GM10248 (cell line): ENCODE results near the gene MON2.

Experiments used
- CTCF ChIA-PET: fragments of 300-600 bp; sonication (Branson Sonifier 250); formaldehyde crosslinking; extraction: SDS; loops from one replicate; lab custom pipeline; 2021; ENCODE audit warnings: antibody characterized with exemption; lab: Yijun Ruan, JAX
- POLR2A ChIA-PET: fragments of 350-650 bp; sonication (Branson Sonifier 250); formaldehyde crosslinking; extraction: SDS; loops from one replicate; lab custom pipeline; 2020; ENCODE audit warnings: antibody characterized with exemption; lab: Yijun Ruan, JAX
- DNase-seq: peaks from one replicate; pipeline ENCODE4 v3.0.0; 2012; ENCODE audit errors: extremely low spot score
- CTCF ChIP-seq: IDR thresholded peaks from 2 replicates; pipeline ENCODE4 v1.5.1; 2012; ENCODE audit warnings: mild to moderate bottlenecking, low read depth; ENCODE audit errors: extremely low read depth, missing control alignments, control extremely low read depth

MON2 gene

GRCh38 chr12:62466594-62467491, at the start of gene MON2:
TSS of gene MON2 (plus strand) at chr12:62466826. CDS start at chr12:62467208, 382 bp downstream.
- POLR2A ChIA-PET: interaction anchor here (0.9 to 1.9 kb wide), 3 partner anchors 28 to 136 kb away, joined by 3 to 10 read pairs (median 10); no protein-coding TSS in a partner anchor
- CTCF ChIA-PET: interaction anchor here (0.7 to 3.8 kb wide), 10 partner anchors 9 to 332 kb away, joined by 3 to 20 read pairs (median 4); no protein-coding TSS in a partner anchor
- TF ChIP-seq CTCF: no peak
- DNase-seq: peak; percentile 96

GRCh38 chr12:62426089-62426488, 40.5 kb upstream of the MON2 start:
- TF ChIP-seq CTCF: no peak
- POLR2A ChIA-PET: no interaction called here
- CTCF ChIA-PET: interaction anchor here (1.8 to 4.1 kb wide), 3 partner anchors 10 to 13 kb away, joined by 3 to 18 read pairs (median 7); no protein-coding TSS in a partner anchor
- DNase-seq: no peak

GRCh38 chr12:62429457-62429856, 37.2 kb upstream of the MON2 start:
- no peak for DNase-seq
- POLR2A ChIA-PET: no interaction called here
- CTCF ChIA-PET: interaction anchor here (1.4 kb wide), 1 partner anchor 17 kb away, joined by 3 read pairs; no protein-coding TSS in a partner anchor
- TF ChIP-seq CTCF: no peak

GRCh38 chr12:62434494-62435302, 31.9 kb upstream of the MON2 start:
- peak; percentile 40 for DNase-seq
- ChIA-PET CTCF (interaction anchor here (0.7 to 6.1 kb wide), 24 partner anchors 9 to 379 kb away, joined by 3 to 161 read pairs (median 4); partner anchors contain the start of gene MON2), POLR2A (no interaction called here)
- TF ChIP-seq CTCF: no peak

GRCh38 chr12:62435303-62436163, 31.1 kb upstream of the MON2 start:
- DNase-seq: peak; percentile 65
- peak; percentile 59 for TF ChIP-seq CTCF
- POLR2A ChIA-PET: no interaction called here
- CTCF ChIA-PET: interaction anchor here (0.6 to 6.1 kb wide), 35 partner anchors 9 to 634 kb away, joined by 3 to 161 read pairs (median 4); partner anchors contain the start of gene MON2
